PC-3 (cell line): ENCODE results near the gene CMTM7. TPM values are rescaled to one million over a fixed set of nuclear protein-coding genes. Genes with fewer than 3 reads are reported as not detected.

Experiments
- ATAC-seq: fragments of 200-7000 bp; cut with Tn5 transposase; 2 replicates; pipeline ENCODE4 v1.9.1; 2020; ENCODE audit warnings: mild to moderate bottlenecking, moderate library complexity
- BruUV-seq: library from RNA; stranded (reverse); fragments of 400-500 nt; replicated peaks from 2 replicates; lab custom pipeline; 2021; lab: Mats Ljungman, UMichigan
- CTCF ChIA-PET: fragments of 300-600 bp; sonication (Branson Sonifier 250); formaldehyde crosslinking; loops from one replicate; lab custom pipeline; 2022; ENCODE audit warnings: antibody characterized with exemption; lab: Charles Lee
- POLR2A ChIA-PET: fragments of 300-600 bp; sonication (Branson Sonifier 250); formaldehyde crosslinking; loops from one replicate; lab custom pipeline; 2022; ENCODE audit warnings: antibody characterized with exemption; ENCODE audit not compliant: unreplicated experiment; lab: Charles Lee
- DNase-seq: peaks from one replicate; pipeline ENCODE4 v3.0.0-alpha.2; 2015
- H2AFZ ChIP-seq: fragments of 300-600 bp; sonication (generic); 2 replicates; pipeline ENCODE4 v1.6.0; 2016; ENCODE audit warnings: antibody characterized with exemption, low read length
- H3F3A ChIP-seq: fragments of 300-600 bp; sonication (generic); one replicate; pipeline ENCODE4 v1.6.0; 2017; ENCODE audit warnings: antibody characterized with exemption, low read length, control low read depth, mild to moderate bottlenecking; ENCODE audit not compliant: unreplicated experiment
- H3K27ac ChIP-seq: fragments of 300-600 bp; sonication (generic); 2 replicates; pipeline ENCODE4 v1.5.1; 2016; ENCODE audit warnings: mild to moderate bottlenecking, low read length
- H3K27me3 ChIP-seq: fragments of 300-600 bp; sonication (generic); 2 replicates; pipeline ENCODE4 v1.6.1; 2016; ENCODE audit warnings: low read length, mixed read lengths
- H3K36me3 ChIP-seq: fragments of 300-600 bp; sonication (generic); 2 replicates; pipeline ENCODE4 v1.6.1; 2016; ENCODE audit warnings: low read depth, mixed run types, low read length, mixed read lengths
- H3K4me1 ChIP-seq: fragments of 300-600 bp; sonication (generic); 2 replicates; pipeline ENCODE4 v1.5.1; 2016; ENCODE audit warnings: low read length; ENCODE audit not compliant: insufficient read depth
- H3K4me2 ChIP-seq: fragments of 300-600 bp; sonication (generic); 2 replicates; pipeline ENCODE4 v1.6.0; 2016; ENCODE audit warnings: low read length
- H3K4me3 ChIP-seq: fragments of 300-600 bp; sonication (generic); 2 replicates; pipeline ENCODE4 v1.5.1; 2016; ENCODE audit warnings: mild to moderate bottlenecking, low read length, mixed read lengths
- H3K79me2 ChIP-seq: fragments of 300-600 bp; sonication (generic); 2 replicates; pipeline ENCODE4 v1.6.1; 2017; ENCODE audit warnings: low read length, mixed read lengths
- H3K9ac ChIP-seq: fragments of 300-600 bp; sonication (generic); 2 replicates; pipeline ENCODE4 v1.6.0; 2016; ENCODE audit warnings: mild to moderate bottlenecking, low read length
- H3K9me2 ChIP-seq: fragments of 300-600 bp; sonication (generic); replicated peaks from 2 replicates; pipeline ENCODE4 v1.6.1; 2016; ENCODE audit warnings: mixed run types, low read length, mixed read lengths
- H3K9me3 ChIP-seq: fragments of 300-600 bp; sonication (generic); 2 replicates; pipeline ENCODE4 v1.6.1; 2016; ENCODE audit warnings: low read length, mixed read lengths
- H4K20me1 ChIP-seq: fragments of 300-600 bp; sonication (generic); 2 replicates; pipeline ENCODE4 v1.6.1; 2016; ENCODE audit warnings: low read length, mixed read lengths
- EZH2 ChIP-seq: fragments of 300-600 bp; sonication (generic); IDR thresholded peaks from one replicate; pipeline ENCODE4 v1.6.1; 2017; ENCODE audit warnings: antibody characterized with exemption, mild to moderate bottlenecking, low read length; ENCODE audit not compliant: unreplicated experiment
- EZH2phosphoT487 ChIP-seq: fragments of 300-600 bp; sonication (generic); IDR thresholded peaks from 2 replicates; pipeline ENCODE4 v1.6.1; 2018; ENCODE audit warnings: mild to moderate bottlenecking, antibody characterized with exemption, low read length, borderline replicate concordance
- intact Hi-C: fragments of 100-400 bp; cut with micrococcal nuclease; formaldehyde crosslinking; loops from 2 replicates; pipeline ENCODE4 v1.9.0; 2023
- total RNA-seq: library from RNA; depleted of rRNA; stranded (reverse); fragments of >200 nt; gene quantifications from 2 replicates; pipeline ENCODE4 v1.2.3, GENCODE V29; 2014
- TF ChIP-seq, protein P1 (sequence below): fragments of 300-600 bp; sonication (generic); conservative IDR thresholded peaks from 2 replicates; pipeline ENCODE4 v1.5.1; 2017; ENCODE audit warnings: antibody characterized with exemption, low read depth, mild to moderate bottlenecking, low read length

Gene CMTM7
- total RNA-seq, 1 experiment from 2014 or later: 37.1 TPM

GRCh38 chr3:32430900-32431299, 39.2 kb downstream of the CMTM7 start:
- POLR2A ChIA-PET: no interaction called here
- no peak for ATAC-seq
- no TSS peak for BruUV-seq
- Histone ChIP-seq H4K20me1 (no peaks in the 10 kb centered on the region), H3K4me3 (no peak overlapping the region), H3K36me3 (no peaks in the 10 kb centered on the region), H3F3A (no peaks in the 10 kb centered on the region), H3K9ac (no peak overlapping the region), H3K9me2 (no peaks in the 10 kb centered on the region), H3K79me2 (peaks cover 79% of the 10 kb centered on the region), H2AFZ (no peak overlapping the region), H3K4me2 (no peak overlapping the region), H3K4me1 (no peaks in the 10 kb centered on the region), H3K27me3 (no peaks in the 10 kb centered on the region), H3K9me3 (no peaks in the 10 kb centered on the region), H3K27ac (no peak overlapping the region)
- DNase-seq: no peak
- intact Hi-C loops: no loop called here
- CTCF ChIA-PET: no interaction called here
- TF ChIP-seq EZH2: no peak
- TF ChIP-seq, protein P1, sequence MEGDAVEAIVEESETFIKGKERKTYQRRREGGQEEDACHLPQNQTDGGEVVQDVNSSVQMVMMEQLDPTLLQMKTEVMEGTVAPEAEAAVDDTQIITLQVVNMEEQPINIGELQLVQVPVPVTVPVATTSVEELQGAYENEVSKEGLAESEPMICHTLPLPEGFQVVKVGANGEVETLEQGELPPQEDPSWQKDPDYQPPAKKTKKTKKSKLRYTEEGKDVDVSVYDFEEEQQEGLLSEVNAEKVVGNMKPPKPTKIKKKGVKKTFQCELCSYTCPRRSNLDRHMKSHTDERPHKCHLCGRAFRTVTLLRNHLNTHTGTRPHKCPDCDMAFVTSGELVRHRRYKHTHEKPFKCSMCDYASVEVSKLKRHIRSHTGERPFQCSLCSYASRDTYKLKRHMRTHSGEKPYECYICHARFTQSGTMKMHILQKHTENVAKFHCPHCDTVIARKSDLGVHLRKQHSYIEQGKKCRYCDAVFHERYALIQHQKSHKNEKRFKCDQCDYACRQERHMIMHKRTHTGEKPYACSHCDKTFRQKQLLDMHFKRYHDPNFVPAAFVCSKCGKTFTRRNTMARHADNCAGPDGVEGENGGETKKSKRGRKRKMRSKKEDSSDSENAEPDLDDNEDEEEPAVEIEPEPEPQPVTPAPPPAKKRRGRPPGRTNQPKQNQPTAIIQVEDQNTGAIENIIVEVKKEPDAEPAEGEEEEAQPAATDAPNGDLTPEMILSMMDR: no peak
- no peak for TF ChIP-seq EZH2phosphoT487

DNA sequence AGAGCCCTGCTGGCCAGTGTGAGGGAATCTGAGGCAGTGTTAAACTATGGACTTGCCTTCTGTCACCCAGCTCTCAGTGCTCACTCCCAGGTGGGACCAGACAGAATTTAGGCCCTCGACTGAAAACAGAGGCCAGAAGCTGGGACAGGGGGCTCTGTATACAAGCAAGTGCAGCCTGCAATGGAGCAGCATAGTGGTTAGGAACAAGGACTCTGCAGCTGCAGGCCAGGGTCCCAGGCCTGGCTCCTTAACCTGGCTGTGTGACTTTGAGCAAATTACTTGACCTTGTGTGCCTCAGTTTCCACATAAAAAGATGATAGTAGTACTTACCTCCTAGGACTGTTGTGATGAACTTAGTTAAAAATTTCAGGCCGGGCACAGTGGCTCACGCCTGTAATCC, 39.8 kb downstream of the CMTM7 start:
- ATAC-seq: no peak
- POLR2A ChIA-PET: no interaction called here
- Histone ChIP-seq H2AFZ (no peak overlapping the region), H3K27ac (no peak overlapping the region), H3K9me2 (no peaks in the 10 kb centered on the region), H3K9ac (no peak overlapping the region), H3K79me2 (peaks cover 79% of the 10 kb centered on the region), H3K27me3 (no peaks in the 10 kb centered on the region), H3K9me3 (no peaks in the 10 kb centered on the region), H3K4me3 (no peak overlapping the region), H4K20me1 (no peaks in the 10 kb centered on the region), H3K4me1 (no peaks in the 10 kb centered on the region), H3K36me3 (no peaks in the 10 kb centered on the region), H3K4me2 (no peak overlapping the region), H3F3A (no peaks in the 10 kb centered on the region)
- BruUV-seq: no TSS peak
- no peak for DNase-seq
- intact Hi-C loops: no loop called here
- CTCF ChIA-PET: no interaction called here
- TF ChIP-seq, protein P1: no peak
- TF ChIP-seq EZH2 (no peak), EZH2phosphoT487 (no peak)

GRCh38 chr3:32432045-32432710, 40.5 kb downstream of the CMTM7 start:
- POLR2A ChIA-PET: no interaction called here
- Histone ChIP-seq H3K9me3 (no peaks in the 10 kb centered on the region), H3K4me2 (no peak overlapping the region), H2AFZ (no peak overlapping the region), H3K4me3 (no peak overlapping the region), H3K9ac (no peak overlapping the region), H3K4me1 (no peaks in the 10 kb centered on the region), H3K9me2 (no peaks in the 10 kb centered on the region), H3K36me3 (no peaks in the 10 kb centered on the region), H3K79me2 (peaks cover 79% of the 10 kb centered on the region), H3K27ac (no peak overlapping the region), H4K20me1 (no peaks in the 10 kb centered on the region), H3F3A (no peaks in the 10 kb centered on the region), H3K27me3 (no peaks in the 10 kb centered on the region)
- ATAC-seq (no peak), DNase-seq (no peak)
- CTCF ChIA-PET: no interaction called here
- intact Hi-C loops: no loop called here
- no peak for TF ChIP-seq EZH2phosphoT487
- TF ChIP-seq, protein P1: no peak
- TF ChIP-seq EZH2: no peak
- BruUV-seq: no TSS peak
